HUES6 (cell line): ENCODE results near the gene WBP1L.
"Not testable (repeated sequence)": the region's sequence is repeated elsewhere in the genome, so short reads cannot be mapped to it uniquely, and the experiment has no call there.

ENCODE experiments used
- H3K27ac ChIP-seq: 2 replicates; pipeline ENCODE4 v1.7.0; 2013; ENCODE audit warnings: low read depth, mild to moderate bottlenecking, low read length, inconsistent platforms
- H3K27me3 ChIP-seq: 2 replicates; pipeline ENCODE4 v1.6.1; 2013; ENCODE audit warnings: low read length; ENCODE audit not compliant: control insufficient read depth, insufficient read depth
- H3K36me3 ChIP-seq: 2 replicates; pipeline ENCODE4 v1.6.1; 2013; ENCODE audit warnings: low read length; ENCODE audit not compliant: control insufficient read depth, insufficient read depth
- H3K4me1 ChIP-seq: 2 replicates; pipeline ENCODE4 v1.6.1; 2013; ENCODE audit warnings: low read length; ENCODE audit not compliant: control insufficient read depth, insufficient read depth
- H3K4me3 ChIP-seq: 2 replicates; pipeline ENCODE4 v1.5.1; 2013; ENCODE audit warnings: low read depth, low read length
- H3K9ac ChIP-seq: one replicate; pipeline ENCODE4 v1.6.1; 2013; ENCODE audit warnings: mild to moderate bottlenecking, low read length
- H3K9me3 ChIP-seq: 2 replicates; pipeline ENCODE4 v1.6.1; 2013; ENCODE audit warnings: low read depth, low read length; ENCODE audit not compliant: control insufficient read depth, insufficient read depth

The WBP1L gene

DNA sequence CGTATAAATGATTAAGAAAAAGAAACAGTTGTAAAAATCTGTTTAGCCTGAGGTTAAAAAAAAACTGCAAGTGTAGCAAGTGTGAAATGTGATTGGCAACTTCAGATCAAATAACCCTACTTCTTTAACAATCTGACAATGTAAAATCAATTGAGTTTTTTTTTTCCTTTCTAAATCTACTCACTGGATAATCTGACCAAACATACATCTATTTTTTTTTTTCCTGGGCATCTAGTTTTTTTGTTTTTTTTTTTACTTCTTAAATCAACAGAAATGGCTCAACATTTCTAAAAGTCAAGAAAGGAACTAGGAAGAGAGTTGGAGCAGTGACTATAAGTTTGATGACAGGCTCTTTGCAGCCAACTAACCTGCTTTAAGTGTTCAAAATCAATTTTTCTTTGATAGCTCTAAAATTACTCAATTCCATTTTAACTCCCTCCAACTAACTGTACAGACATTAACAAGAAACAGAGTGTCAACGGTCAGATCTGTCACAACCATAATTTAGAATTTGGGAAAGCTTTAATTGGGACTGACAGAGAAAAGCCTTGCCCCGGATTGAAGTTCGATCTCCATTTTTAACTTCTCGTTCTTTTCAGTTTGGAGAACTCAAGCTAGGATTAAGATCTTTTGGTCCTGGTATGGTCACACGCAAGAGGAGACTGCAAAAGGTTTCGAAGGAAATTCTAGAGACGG is 30.8 kb upstream of the WBP1L start:
- Histone ChIP-seq H3K4me3 (peak overlapping the region; percentile 82), H3K27ac (peak overlapping the region; percentile 32; the same call in 1 of the 2 replicates), H3K27me3 (no peaks in the 10 kb centered on the region), H3K9me3 (no peaks in the 10 kb centered on the region), H3K36me3 (peaks cover 6% of the 10 kb centered on the region; the same call in 1 of the 2 replicates), H3K9ac (peak overlapping the region; percentile 80), H3K4me1 (peaks cover 27% of the 10 kb centered on the region; the same call in 1 of the 2 replicates)

DNA sequence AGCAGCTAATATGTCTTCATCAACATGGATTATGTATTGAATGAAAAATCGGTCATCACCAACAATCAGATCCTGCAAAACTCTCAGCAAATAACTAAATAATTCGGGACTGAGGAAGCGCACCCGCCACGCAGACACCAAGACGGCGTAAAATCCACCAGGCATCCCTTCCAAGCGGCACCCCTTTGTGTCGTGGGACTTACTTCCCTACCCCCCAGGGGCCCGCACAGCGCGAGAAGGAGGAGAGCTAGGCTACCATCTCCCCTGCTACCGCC is 30.3 kb upstream of the WBP1L start:
- Histone ChIP-seq H3K27ac (peak overlapping the region; percentile 32; the same call in 1 of the 2 replicates), H3K4me3 (peak overlapping the region; percentile 82), H3K9ac (peak overlapping the region; percentile 80), H3K9me3 (no peaks in the 10 kb centered on the region), H3K27me3 (no peaks in the 10 kb centered on the region), H3K36me3 (peaks cover 6% of the 10 kb centered on the region; the same call in 1 of the 2 replicates), H3K4me1 (peaks cover 32% of the 10 kb centered on the region; the same call in 1 of the 2 replicates)

DNA sequence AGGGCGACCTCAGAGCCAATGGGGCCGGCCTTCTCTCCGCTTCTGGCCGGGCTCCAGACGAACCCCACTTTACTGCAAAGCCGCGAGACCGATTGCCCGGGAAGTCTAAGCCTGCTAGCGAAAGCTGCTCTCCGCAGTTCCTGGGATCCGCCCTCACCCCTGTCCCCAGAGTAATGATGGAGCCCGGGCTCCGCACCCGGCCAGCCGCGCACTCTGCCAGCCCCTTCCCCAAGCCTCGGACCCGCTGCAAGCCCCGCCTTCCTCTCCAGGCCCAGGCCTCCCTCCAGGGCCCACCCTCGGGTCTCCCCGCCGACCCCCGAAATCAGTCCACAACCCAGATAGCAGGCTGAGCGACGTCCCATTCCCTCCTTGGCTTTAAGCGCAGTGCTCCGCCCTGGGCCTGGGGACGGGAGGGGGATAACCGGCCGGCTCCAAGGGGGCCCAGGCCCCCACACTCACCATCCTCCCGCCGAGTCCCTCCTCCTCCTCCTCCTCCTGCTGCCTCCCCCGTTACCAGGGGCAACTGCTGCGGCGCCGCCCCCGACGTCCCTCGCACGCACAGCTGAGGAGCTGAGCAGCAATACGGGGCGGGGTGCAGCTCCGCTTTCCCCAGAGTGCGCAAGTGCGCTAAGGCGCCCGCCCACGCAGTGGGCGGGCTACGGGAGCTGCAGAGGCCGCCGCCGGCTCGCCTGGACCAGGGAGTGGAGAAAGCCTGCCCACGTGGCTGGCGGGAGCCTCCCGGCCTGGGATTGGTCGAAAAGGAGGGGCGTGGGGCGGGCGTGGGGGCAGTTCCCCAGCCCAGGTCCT is 29.7 kb upstream of the WBP1L start, which contains the start of gene ARL3:
Gene ARL3, minus strand, starts transcription at position 584 of the 807 bp plus-strand sequence. Its CDS starts 122 bp downstream, at position 462.
- peak within 1 kb of the TSS; percentile 76; the same call in 1 of the 2 replicates for H3K27ac ChIP-seq
- peak within 1 kb of the TSS; percentile 93 for H3K9ac ChIP-seq
- no peaks in the 10 kb centered on the region for H3K9me3 ChIP-seq
- H3K27me3 ChIP-seq: no peaks in the 10 kb centered on the region
- H3K4me1 ChIP-seq: peaks cover 34% of the 10 kb centered on the region; the same call in 1 of the 2 replicates
- H3K36me3 ChIP-seq: peaks cover 6% of the 10 kb centered on the region; the same call in 1 of the 2 replicates
- peak within 1 kb of the TSS; percentile 96 for H3K4me3 ChIP-seq

DNA sequence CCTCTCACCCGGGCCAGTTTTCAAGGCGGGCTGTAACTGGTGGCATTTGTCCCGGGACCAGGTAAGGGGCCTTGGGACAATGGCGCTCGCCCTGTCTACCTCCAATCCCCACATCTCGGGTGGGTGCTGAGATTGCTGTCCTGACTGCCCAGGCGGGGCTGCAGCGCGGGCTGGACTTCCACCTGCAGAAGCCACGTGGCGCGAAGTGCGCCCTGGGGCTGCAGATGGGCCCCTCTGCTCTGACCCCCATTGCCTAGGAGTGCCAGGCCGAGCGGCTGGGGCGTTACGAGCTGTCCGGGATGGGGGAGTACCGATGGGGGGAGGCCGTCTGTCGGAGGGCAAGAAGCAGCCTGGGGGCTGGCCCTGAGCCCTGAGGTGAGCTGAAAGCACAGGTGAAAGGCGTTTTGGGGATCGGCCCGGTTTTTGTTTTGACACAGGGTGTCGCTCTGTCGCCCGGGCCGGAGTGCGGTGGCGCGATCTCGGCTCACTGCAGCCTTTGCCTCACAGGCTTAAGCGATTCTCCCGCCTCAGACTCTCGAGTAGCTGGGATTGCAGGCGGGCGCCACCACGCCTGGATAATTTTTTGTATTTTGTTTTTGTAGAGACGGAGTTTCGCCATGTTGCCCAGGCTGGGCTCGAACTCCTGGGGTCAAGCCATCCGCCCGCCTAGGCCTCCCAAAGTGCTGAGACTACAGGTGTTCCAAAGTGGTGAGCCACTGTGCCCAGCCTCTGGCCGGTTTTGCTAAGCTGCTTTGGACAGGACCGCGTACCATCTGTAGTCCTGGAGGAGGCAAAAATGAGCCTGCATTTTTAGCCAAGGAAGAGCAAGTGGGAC is 28.9 kb upstream of the WBP1L start, which contains the start of gene SFXN2:
Gene SFXN2, plus strand, starts transcription at position 16 of the 835 bp plus-strand sequence. CDS start 12,001 bp downstream, outside the sequence.
- Histone ChIP-seq H3K4me3 (peak within 1 kb of the TSS; percentile 96), H3K4me1 (peaks cover 34% of the 10 kb centered on the region; the same call in 1 of the 2 replicates), H3K27ac (peak within 1 kb of the TSS; percentile 76; the same call in 1 of the 2 replicates)

DNA sequence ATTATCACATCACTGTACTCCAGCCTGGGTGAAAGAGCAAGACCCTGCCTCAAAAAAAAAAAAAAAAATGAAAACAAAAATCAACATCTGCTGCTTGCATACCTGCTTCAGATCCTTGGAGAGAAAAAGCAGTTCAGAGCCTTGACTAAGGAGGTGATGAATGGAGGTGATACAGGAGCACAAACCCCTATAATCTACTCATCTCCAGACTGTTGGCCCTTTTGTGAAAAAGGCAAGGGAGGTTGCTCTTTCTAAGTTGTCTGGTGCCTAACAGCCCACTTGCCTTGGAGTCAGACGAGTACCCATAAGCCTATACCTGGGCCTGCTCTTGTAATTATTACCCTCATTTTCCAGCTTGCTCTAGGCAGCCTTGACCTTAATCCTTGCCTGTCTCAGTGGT is 27.9 kb upstream of the WBP1L start:
- Histone ChIP-seq H3K27me3 (no peaks in the 10 kb centered on the region), H3K9ac (no peak overlapping the region), H3K27ac (no peak overlapping the region), H3K4me3 (peak overlapping the region; percentile 96), H3K4me1 (peaks cover 31% of the 10 kb centered on the region; the same call in 1 of the 2 replicates), H3K9me3 (no peaks in the 10 kb centered on the region), H3K36me3 (peaks cover 6% of the 10 kb centered on the region; the same call in 1 of the 2 replicates)

More for the DNA sequence above, 28.9 kb upstream of the WBP1L start, which contains the start of gene SFXN2:
- Histone ChIP-seq H3K27me3 (no peaks in the 10 kb centered on the region), H3K9ac (peak within 1 kb of the TSS; percentile 93), H3K9me3 (no peaks in the 10 kb centered on the region), H3K36me3 (peaks cover 6% of the 10 kb centered on the region; the same call in 1 of the 2 replicates)

DNA sequence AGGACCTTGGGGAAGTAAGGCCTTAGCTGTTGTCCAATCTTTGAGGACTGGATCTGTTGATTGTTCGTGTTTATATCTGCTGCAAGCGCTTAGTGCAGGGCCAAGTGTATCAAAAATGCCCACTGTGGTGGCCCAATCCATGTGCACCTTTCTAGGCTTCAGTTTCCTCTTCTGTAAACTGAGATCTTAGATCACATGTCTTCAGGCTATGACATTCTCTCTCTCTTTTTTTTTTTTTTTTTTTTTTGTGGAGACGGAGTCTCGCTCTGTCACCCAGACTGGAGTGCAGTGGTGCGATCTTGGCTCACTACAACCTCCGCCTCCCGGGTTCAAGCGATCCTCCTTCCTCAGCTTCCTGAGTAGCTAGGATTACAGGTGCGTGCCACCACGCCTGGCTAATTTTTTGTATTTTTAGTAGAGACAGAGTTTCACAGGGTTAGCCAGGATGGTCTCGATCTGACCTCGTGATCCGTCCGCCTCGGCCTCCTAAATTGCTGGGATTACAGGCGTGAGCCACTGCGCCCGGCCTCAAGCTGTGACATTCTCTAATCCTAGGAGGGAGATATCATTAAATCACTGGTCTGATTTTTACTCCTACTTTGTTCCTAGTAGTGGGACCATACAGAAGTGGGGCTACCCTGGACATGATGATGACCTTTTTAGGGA is 26.7 kb upstream of the WBP1L start:
- H3K4me3 ChIP-seq, H3K9ac ChIP-seq, H3K9me3 ChIP-seq, H3K36me3 ChIP-seq, H3K27me3 ChIP-seq: not testable (repeated sequence)
- Histone ChIP-seq H3K27ac (0 out of 2 replicates have a peak overlapping the region, but pooled peaks have one; percentile 36), H3K4me1 (peaks cover 31% of the 10 kb centered on the region; the same call in 1 of the 2 replicates)

DNA sequence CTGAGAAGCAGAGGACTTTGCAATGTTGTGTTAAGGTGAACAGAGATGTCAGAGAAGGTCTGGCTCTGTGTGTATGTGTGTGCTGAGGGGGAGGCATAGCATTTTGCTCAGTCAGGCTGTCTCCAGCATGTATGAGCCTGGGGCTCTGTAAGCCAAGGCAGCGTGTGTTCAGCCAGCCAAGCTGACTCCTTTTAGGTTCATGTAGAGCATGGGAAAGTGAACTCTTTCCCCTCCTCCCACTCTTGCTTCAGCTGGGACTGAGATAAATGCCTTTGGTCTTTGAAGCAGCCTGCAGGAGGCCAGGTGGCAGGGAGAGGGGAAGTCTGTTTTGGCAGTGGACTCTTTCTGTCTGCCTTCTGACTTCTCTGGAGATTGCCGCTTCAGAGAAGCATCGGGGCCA is 25.5 kb upstream of the WBP1L start:
- peak overlapping the region; percentile 36; the same call in 1 of the 2 replicates for H3K4me3 ChIP-seq
- peaks cover 11% of the 10 kb centered on the region; the same call in 1 of the 2 replicates for H3K36me3 ChIP-seq
- H3K9ac ChIP-seq: peak overlapping the region; percentile 29
- H3K4me1 ChIP-seq: peaks cover 27% of the 10 kb centered on the region; the same call in 1 of the 2 replicates
- H3K27ac ChIP-seq: peak overlapping the region; percentile 47; the same call in 1 of the 2 replicates
- no peaks in the 10 kb centered on the region for H3K27me3 ChIP-seq
- H3K9me3 ChIP-seq: no peaks in the 10 kb centered on the region

DNA sequence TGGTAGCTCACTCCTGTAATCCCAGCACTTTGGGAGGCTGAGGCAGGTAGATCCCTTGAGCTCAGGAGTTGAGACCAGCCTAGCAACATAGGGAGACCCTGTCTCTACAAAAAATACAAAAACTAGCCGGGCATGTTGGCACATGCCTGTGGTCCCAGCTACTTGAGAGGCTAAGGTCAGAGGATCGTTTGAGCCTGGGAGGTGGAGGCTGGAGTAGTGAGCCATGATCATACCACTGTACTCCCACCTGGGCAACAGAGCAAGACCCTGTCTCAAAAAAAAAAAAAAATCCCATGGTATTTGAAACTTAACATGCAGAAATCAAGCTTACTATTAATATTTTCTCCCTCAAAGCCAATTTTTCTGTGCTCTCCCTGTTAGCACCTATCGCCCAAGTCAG is 23.4 kb upstream of the WBP1L start:
- Histone ChIP-seq H3K27me3 (no peaks in the 10 kb centered on the region), H3K36me3 (peaks cover 23% of the 10 kb centered on the region), H3K4me1 (peaks cover 25% of the 10 kb centered on the region; the same call in 1 of the 2 replicates), H3K27ac (peak overlapping the region; percentile 61; the same call in 1 of the 2 replicates), H3K4me3 (no peak overlapping the region), H3K9me3 (no peaks in the 10 kb centered on the region), H3K9ac (no peak overlapping the region)

DNA sequence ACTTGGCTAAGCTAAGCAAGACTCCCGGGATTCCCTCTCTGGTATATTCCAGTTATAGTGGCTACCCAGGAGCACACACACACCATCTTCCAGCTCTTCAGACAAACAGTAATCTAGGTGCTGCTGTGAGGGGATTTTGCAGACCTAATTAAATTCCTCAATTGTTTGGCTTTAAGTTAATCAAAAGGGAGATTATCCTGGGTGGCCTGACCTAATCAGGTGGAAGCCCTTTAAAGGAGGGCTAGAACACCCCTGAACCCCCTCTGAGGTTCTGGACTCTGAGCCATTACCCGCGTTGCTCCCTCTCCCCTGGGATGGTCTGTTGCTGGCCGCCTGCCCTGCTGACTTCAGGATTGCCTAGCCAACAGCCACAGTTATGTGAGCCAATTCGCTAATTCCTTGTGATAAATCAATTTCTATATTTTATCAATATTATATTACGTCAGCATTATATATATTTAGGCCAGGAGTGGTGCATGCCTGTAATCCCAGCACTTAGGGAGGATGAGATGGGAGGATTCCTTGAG is 22.9 kb upstream of the WBP1L start:
- Histone ChIP-seq H3K9ac (no peak overlapping the region), H3K27ac (peak overlapping the region; percentile 61; the same call in 1 of the 2 replicates), H3K36me3 (peaks cover 23% of the 10 kb centered on the region)

More for the DNA sequence above, 22.9 kb upstream of the WBP1L start:
- H3K4me1 ChIP-seq: peaks cover 21% of the 10 kb centered on the region; the same call in 1 of the 2 replicates
- no peak overlapping the region for H3K4me3 ChIP-seq
- no peaks in the 10 kb centered on the region for H3K27me3 ChIP-seq
- H3K9me3 ChIP-seq: no peaks in the 10 kb centered on the region
